GM19043 (cell line): ENCODE results near the gene ABCG1.
"Not testable (repeated sequence)": the region's sequence is repeated elsewhere in the genome, so short reads cannot be mapped to it uniquely, and the experiment has no call there.

Source experiments
- ATAC-seq: cut with Tn5 transposase; IDR thresholded peaks from one replicate; pipeline ENCODE4 v1.9.1; 2021; ENCODE audit warnings: low read depth; ENCODE audit not compliant: unreplicated experiment

ABCG1 gene

DNA sequence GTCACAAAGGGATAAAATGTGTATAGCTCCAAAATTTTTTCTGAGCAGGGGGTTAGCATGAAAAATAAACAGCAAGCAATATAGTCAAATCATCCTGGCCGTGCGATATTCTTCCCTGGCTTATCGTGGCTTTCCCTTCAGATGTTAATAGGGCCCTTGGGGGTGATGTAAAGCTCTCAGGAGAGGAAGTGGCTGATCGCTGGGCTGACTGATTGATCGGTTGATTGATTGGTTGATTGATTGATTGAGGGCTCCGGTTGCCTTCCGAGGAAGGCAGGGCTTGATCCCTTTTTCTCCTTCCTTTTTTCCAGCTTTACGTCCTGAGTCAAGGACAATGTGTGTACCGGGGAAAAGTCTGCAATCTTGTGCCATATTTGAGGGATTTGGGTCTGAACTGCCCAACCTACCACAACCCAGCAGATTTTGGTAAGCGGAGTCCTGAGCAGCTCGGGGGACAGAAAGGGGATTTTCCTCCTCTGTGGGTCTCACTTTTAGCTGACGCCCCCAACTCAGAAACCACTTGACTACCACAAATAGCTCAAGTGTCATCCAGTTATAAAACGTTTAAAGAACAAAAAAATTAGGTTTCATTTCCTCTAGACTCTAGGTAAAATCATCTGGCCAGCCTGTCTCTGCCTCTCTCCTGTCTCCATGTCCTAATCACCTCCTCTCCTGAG is 66.8 kb downstream of the ABCG1 start:
- no peak for ATAC-seq

DNA sequence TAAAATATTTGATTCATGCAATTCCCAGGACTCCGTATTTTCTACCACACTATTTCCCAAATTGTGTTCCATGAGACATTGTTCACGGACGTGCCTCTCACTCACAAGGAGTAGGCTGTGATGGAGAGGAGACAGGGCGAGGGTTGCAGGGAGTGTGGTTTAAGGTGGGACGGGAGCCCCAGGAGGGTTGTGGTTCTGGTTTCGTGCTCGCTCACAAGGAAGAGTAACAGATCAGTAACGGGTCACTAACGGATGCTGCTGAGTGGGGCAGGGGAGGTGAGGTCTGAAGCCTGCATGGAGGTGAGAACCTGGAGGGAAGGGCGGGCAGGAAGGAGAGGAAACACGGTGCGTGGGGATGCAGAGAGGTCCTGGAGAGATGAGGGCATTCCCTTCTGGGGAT is 67.5 kb downstream of the ABCG1 start:
- peak; percentile 70 for ATAC-seq

DNA sequence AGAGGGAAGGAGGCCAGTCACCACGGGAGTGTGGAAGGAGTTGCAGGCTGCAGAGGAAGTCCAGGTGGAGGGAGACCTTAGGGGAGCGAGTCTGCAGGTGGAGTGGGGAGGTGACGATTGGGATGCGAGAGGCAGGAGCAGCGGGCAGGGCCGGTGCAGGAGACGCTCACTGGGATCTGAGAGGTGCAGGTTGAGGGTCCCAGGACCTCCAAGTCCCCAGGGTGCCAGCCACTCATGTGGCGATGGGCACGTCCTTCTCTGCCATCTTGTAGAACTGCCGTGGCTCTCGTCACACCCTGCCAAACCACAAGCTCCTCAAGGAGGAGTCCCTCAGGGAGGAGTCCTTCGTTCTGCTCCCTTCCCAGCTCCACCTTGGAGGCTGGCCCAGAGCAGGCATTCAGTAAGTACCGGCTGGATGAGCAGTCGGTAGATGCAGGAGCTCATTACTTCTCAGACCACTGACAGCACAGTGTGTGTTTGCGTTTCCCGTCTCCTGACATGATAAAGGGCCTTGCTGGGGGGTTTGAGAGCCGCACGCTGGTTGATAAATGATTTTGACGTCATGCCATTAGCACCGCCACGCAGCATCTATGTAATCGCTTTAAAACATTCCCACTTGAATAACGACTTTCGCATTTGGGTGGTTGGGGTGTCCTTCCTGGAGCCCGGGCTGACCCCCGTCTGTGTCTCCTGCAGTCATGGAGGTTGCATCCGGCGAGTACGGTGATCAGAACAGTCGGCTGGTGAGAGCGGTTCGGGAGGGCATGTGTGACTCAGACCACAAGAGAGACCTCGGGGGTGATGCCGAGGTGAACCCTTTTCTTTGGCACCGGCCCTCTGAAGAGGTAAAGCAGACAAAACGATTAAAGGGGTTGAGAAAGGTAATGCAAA is 68.5 kb downstream of the ABCG1 start:
- no peak for ATAC-seq

DNA sequence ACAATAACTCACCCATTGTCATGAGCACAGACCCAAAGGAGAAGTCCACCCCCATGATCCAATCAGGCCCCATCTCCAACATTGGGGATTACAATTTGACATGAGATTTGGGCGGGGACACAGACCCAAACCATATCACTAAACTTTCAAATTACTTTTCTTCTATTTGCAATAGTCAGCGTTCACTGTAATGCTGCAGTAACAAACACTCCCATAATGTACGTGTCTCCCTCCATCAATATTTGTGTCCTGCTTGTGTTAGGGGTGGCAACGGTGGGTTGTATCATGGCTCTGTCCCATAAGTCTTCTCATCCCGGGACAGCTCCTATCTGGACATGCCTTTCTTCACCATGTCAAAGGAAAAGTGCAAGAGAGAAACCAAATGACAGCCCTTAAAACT is 70.0 kb downstream of the ABCG1 start:
- ATAC-seq, result no peak

DNA sequence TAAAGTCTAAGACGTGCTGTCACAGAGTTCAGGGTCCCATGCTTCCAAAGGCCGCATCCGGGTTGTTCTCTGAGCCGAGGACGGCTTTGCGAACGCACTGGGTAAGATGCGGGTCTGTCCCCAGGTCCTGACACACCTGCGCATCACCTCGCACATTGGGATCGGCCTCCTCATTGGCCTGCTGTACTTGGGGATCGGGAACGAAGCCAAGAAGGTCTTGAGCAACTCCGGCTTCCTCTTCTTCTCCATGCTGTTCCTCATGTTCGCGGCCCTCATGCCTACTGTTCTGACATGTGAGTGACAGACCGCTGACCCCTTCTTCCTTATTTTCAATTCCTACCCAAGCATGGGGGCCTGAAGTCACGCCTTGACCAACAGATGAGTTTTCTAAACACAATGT is 71.0 kb downstream of the ABCG1 start:
- no peak for ATAC-seq

DNA sequence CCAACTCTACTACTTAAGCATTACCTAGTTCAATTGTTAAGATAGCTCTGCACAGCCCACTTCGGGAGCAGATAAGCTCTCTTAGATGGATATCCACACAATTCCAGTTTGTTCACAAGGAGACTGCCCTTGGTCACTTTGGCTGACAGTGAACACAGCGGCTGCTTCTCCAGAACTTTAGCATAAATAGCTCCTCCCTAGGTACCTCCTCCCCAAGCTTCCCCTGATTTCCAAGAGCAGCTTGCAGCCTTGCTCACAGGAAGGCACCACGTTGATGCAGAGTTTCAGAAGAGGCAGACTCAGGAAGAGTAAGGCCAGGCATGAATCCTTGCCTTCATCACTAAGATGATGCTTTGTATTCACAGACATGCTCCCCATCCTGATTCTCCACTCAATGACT is 71.6 kb downstream of the ABCG1 start:
- no peak for ATAC-seq

DNA sequence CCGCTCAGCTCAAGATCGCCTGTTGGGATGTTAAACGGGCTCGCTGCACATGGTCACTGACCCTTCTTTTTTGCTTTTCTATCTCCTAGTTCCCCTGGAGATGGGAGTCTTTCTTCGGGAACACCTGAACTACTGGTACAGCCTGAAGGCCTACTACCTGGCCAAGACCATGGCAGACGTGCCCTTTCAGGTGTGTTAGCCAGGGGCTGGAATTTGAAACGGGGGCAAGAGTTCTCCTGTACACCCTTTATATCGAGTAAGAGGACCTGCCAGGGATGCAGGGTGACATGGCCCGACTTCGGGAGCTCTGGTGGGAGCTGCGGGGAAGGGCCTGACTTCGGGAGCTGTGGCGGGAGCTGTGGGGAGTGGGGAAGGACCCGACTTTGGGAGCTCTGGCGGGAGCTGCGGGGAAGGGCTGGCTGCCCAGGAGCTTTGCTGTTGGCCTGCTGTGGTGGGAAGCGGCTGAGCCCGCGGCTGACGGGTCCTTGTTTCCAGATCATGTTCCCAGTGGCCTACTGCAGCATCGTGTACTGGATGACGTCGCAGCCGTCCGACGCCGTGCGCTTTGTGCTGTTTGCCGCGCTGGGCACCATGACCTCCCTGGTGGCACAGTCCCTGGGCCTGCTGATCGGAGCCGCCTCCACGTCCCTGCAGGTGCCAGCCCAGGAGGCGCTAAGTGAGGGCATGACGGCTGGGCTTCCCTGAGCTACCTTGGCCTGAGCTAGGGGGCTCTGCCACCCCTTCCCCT is 72.2 kb downstream of the ABCG1 start:
- no peak for ATAC-seq

DNA sequence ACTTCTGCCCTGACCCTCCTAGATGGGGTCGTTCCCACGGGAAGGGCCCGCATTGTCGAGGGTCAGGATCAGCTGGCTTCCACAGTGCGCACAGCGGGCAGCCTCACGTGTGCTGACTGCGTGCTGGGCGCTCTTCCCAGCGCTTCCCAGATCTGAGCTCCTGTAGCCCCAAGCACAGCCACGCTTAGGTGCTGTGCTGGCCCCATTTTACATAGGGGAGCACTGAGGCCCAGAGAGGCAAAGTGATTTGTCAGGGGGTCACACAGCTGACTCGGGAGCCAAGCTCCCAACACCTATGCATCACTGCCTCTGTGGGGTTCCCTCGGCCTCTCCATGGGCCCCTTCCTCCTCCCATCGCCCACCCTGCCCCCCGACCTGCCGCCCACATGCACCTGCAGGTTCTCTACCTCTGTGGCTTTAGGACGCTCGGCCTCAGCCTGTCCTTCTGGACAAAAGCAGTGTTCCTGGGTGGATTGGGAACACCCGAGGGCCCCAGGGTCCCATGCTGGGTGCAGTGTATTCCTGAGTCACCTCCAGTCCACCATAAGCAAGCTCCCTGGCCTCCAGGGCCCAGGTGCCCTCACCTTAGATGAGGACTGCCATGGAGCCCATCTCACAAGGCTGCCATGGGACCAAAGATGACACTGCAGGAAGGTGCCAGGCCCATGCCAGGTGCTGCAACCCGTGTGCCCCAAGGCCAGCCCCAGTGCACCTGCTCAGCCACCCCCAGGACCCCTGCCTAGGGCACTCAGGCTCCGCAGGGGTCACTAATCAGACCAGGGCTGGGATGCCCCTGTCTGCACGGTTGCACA is 73.0 kb downstream of the ABCG1 start:
- no peak for ATAC-seq

DNA sequence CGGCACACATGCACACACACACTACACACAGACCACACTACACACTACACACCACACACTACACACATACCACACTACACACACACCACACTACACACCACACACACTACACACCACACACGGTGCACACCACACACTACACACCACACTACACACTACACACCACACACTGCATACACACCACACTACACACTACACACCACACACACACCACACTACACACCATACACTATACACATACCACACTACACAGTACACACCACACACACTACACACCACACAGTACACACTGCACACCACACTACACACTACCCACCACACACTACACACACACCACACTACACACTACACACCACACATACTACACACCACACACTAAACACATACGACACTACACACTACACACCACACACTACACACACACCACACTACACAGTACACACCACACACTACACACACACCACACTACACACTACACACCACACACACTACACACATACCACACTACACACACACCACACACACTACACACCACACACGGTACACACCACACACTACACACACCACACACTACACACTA is 73.7 kb downstream of the ABCG1 start:
- not testable (repeated sequence) for ATAC-seq

DNA sequence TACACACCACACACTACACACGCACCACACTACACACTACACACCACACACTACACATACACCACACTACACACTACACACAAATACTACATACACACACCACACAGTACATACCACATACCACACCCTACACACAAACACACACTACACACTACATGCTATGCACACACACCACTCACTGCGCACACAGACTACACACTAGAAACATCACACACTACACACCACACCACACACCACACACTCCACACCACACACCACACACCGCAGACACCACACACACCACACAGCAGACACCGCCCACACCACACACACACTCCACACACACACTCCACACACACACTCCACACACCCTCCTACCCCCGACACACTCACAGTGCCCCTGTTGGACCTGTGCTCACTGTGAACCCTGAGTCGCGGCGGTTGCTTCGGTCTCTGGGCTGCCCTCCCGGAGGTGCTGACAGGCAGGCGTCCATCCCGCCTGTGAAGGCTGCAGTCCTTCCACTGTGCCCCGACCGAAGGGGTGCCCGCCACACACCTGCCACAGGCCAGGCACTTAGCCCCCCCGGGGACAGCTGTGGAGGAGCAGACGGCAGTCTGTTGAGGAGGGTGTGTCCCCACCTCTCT is 74.8 kb downstream of the ABCG1 start:
- no peak for ATAC-seq

DNA sequence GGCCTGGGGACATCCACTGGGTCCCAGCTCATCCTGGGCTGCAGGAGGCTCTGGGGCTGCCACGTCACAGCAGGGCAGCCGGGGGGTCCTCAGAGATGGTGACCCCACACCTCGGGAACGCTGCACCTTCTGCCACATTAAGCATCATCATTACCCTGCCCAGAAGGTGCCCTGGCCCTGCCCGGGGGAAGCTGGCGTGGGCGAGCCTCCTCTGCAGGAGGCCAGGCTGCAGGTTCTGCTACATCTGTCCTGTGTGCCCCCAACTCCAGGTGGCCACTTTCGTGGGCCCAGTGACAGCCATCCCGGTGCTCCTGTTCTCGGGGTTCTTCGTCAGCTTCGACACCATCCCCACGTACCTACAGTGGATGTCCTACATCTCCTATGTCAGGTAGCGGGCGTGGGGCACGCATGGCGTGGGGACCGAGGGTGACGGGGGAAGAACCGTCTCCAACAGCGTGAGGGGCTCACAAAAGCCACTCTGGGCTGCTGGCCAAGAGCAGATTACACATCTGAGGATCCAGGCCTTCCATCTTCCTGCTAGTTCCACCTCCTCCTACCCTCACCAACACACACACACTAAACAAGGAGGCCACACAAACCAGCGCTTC is 75.4 kb downstream of the ABCG1 start:
- ATAC-seq, result no peak

DNA sequence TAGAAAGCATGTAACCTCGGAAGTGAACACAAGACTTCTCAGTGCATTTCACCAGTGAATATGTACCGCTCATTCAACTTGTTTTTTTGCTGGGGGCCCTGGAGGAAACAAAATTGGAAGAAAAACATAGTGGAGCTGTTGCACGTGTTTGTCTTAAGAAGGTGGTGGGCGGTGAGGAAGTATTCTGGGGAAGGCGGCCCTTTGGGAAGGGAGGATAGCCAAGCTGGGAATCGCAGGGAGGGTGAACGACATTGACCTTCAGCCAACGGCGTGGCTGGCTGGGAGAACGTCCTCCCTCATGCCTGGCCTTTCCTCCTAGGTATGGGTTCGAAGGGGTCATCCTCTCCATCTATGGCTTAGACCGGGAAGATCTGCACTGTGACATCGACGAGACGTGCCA is 76.9 kb downstream of the ABCG1 start:
- ATAC-seq, result no peak

DNA sequence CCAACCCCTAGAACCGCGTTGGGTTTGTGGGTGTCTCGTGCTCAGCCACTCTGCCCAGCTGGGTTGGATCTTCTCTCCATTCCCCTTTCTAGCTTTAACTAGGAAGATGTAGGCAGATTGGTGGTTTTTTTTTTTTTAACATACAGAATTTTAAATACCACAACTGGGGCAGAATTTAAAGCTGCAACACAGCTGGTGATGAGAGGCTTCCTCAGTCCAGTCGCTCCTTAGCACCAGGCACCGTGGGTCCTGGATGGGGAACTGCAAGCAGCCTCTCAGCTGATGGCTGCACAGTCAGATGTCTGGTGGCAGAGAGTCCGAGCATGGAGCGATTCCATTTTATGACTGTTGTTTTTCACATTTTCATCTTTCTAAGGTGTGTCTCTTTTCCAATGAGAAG is 77.6 kb downstream of the ABCG1 start:
- ATAC-seq, result no peak

DNA sequence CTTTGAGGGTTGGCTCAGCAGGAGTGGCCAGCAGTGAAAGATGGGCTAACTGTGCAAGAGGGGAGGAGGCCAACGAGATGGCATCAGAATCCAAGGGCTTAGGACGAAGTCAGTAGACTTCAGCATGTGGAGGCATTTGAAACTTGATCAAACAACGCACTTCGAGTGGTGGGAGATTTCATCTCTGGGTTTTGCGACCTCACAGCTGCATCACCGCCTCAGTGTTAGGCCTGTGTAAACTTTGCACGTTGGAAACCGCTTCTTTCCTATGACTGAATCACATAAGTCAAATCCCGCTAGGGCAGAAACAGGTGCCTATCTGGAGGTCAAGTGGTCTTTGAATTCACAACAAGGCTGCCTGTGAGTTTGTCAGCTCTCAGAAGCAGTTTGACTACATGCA is 78.4 kb downstream of the ABCG1 start:
- ATAC-seq, result no peak

DNA sequence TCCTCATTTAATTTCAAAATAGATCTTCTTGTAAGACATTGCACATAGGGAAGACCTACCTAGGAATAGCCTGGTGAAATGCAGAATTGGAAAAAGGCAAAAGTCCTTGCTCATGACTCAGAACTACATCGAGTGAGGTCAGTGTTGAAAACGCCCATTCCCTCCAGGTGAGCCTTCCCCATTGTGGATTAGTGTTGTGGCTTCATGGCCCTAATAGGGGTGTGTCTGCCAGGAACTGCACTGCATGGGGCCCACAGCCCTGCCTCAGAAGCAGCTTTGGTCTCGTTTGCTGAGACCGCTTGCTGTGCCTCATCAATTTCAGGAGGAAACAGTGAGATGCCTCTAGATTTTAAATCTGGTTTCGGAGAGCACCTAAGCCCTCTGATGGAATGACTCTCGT is 79.3 kb downstream of the ABCG1 start:
- no peak for ATAC-seq

DNA sequence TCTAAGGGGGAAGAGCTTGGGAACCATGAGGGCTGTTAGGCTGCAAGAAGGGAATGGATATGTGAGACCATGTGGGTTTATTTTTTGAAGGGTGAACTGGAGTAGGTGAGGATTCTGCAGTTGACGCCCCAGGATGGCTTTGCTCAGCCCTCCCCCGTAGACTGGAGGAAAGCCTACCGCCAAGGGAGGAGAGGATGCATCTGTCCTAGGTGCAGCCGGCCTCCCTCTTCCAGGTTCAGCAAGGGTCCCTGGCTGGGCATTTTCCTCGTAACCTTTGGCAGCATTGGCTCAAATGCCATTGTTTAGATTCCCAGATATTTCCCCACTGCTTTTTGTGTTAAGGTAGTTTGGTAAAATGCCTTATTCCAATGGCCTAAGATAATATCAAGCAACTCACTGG is 79.7 kb downstream of the ABCG1 start:
- no peak for ATAC-seq

DNA sequence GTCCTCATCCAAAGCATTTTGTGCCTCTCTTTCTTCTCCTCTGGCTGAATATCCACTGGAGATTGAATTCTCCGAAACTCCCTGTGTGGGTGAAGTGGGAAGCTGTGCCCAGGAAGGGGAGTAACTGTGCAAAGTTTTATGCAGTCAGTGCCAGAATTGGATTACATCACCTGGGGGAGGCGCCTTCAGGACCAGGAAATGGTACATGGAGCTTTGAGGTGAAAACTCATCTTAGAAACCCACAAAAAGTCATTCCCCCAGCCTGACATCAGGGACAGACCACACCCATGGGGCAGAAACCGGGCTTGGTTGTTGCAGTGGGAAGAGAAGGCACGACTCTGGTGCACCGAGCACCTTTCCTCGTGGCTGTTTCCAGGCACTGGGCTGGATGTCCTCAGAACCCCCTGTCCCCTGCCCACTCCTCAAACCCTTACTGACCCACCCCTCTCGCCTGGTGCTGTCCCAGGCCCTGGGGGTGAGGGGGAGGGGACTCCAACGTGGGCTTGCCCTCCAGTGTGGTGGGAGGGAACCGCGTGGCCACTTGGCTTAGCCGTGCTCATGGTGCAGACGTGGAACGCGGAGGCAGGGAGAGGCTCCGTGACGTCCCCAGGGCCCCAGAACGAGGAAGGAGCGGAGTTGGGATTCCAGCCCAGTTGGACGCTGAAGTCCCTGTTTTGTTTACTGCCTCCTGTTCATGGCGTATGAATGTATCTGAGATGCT is 80.5 kb downstream of the ABCG1 start:
- ATAC-seq, result no peak

DNA sequence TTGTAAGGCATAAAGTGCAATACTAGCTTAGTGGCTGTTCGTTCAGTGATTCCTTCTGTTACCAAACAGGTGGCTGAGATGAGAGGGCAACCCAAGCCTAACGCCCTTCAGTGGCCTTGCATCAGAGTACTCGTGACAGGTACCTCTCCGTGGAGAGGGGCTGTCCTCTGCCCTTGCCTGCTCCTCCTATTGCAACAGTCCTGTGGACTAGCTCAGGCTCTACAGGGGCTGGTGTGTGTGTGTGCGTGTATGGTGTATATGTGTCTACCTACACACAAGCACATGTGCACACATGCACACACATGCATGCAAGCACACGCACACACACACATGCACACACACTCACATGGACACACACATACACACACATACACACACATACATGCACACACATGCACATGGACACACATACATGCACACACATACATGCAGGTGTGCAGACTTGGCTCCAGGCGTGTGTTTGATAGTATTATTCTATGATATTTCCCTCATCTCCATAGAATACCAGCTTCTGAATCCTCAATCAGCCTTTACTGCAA is 81.2 kb downstream of the ABCG1 start:
- no peak for ATAC-seq
